Measurements from ENCODE around the gene MTREX.

The MTREX gene

GRCh38 chr5:55303238-55303690 is 4.5 kb upstream of the MTREX start:
- Histone ChIP-seq H3K4me1 (ENCODE audit: control insufficient read depth, insufficient read depth, low read length) (no peaks in the 10 kb centered on the region), H3K27ac (ENCODE audit: extremely low read depth, low read depth, low read length) (no peak overlapping the region), H3K4me3 (ENCODE audit: low read depth, low read length) (no peak overlapping the region), H3K9me3 (ENCODE audit: control insufficient read depth, insufficient read depth, low read depth, low read length) (no peaks in the 10 kb centered on the region), H3K36me3 (ENCODE audit: control insufficient read depth in 2 of 2, insufficient read depth in 1 of 2, low read length in 2 of 2) (peaks cover 7 to 10% of the 10 kb centered on the region in 2 experiments)
- TF ChIP-seq CTCF (tag by site-specific recombination; IDR thresholded peaks at IDR 0.05) (no peak), ZNF558 (tag by site-specific recombination; IDR thresholded peaks at IDR 0.05) (no peak), HOXC10 (CRISPR knock-in tag; IDR thresholded peaks at IDR 0.05) (no peak)
- ChIA-PET POLR2A (no interaction called here), CTCF (no interaction called here)

DNA sequence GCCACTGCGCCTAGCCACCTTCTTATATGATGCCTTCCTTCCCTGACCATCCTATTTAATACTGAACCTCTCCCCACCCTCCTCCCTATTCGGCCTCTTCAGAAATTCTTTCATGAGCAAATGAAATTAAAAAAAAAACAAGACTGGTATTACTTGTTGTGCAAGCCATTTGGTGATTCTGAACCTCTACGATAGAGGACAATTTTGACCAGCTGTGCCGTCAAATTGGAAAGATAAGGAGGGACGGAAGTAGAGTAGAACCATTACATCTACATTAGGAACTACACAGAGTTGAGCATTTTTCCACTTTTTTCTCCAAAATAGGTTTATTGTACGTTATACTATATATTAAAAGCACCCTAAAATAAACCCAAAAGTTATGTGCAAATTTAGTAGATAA is 3.2 kb upstream of the MTREX start:
- H3K4me1 ChIP-seq (ENCODE audit: control insufficient read depth, insufficient read depth, low read length): no peaks in the 10 kb centered on the region
- ChIA-PET CTCF (no interaction called here), POLR2A (no interaction called here)
- H3K36me3 ChIP-seq (ENCODE audit: control insufficient read depth in 2 of 2, insufficient read depth in 1 of 2, low read length in 2 of 2): peaks cover 7 to 9% of the 10 kb centered on the region in 2 experiments
- TF ChIP-seq ZNF843 (tag by site-specific recombination; IDR thresholded peaks at IDR 0.05) (no peak), OVOL3 (tag by site-specific recombination; IDR thresholded peaks at IDR 0.05) (no peak), HOXA7 (CRISPR knock-in tag; IDR thresholded peaks at IDR 0.05; ENCODE audit: borderline replicate concordance) (no peak), HOXC10 (CRISPR knock-in tag; IDR thresholded peaks at IDR 0.05) (no peak), ZNF747 (tag by site-specific recombination; IDR thresholded peaks at IDR 0.05) (no peak), GLIS1 (tag by site-specific recombination; IDR thresholded peaks at IDR 0.05) (no peak), ZNF501 (tag by site-specific recombination; IDR thresholded peaks at IDR 0.05) (no peak), ZNF571 (tag by site-specific recombination; IDR thresholded peaks at IDR 0.05) (no peak), ZNF639 (tag by site-specific recombination; IDR thresholded peaks at IDR 0.05) (no peak), ZNF37A (tag by site-specific recombination; IDR thresholded peaks at IDR 0.05) (no peak), ZSCAN16 (tag by site-specific recombination; IDR thresholded peaks at IDR 0.05) (no peak), ZNF664 (tag by site-specific recombination; IDR thresholded peaks at IDR 0.05) (no peak)
- TF ChIP-seq, protein P1, sequence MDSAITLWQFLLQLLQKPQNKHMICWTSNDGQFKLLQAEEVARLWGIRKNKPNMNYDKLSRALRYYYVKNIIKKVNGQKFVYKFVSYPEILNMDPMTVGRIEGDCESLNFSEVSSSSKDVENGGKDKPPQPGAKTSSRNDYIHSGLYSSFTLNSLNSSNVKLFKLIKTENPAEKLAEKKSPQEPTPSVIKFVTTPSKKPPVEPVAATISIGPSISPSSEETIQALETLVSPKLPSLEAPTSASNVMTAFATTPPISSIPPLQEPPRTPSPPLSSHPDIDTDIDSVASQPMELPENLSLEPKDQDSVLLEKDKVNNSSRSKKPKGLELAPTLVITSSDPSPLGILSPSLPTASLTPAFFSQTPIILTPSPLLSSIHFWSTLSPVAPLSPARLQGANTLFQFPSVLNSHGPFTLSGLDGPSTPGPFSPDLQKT (IDR thresholded peaks at IDR 0.05; ENCODE audit: borderline replicate concordance, low read depth, low read length): no peak
- no peak overlapping the region for H3K4me3 ChIP-seq (ENCODE audit: low read depth, low read length)
- no peak overlapping the region for H3K27ac ChIP-seq (ENCODE audit: extremely low read depth, low read depth, low read length)
- H3K9me3 ChIP-seq (ENCODE audit: control insufficient read depth, insufficient read depth, low read depth, low read length): no peaks in the 10 kb centered on the region

GRCh38 chr5:55305345-55305744 is 2.4 kb upstream of the MTREX start:
- no peaks in the 10 kb centered on the region for H3K9me3 ChIP-seq (ENCODE audit: control insufficient read depth, insufficient read depth, low read depth, low read length)
- H3K4me1 ChIP-seq (ENCODE audit: control insufficient read depth, insufficient read depth, low read length): no peaks in the 10 kb centered on the region
- H3K4me3 ChIP-seq (ENCODE audit: low read depth, low read length): no peak overlapping the region
- ChIA-PET POLR2A (interaction anchor here (3.1 kb wide), 1 partner anchor 79 kb away, joined by 14 read pairs; the partner anchor contains the start of gene MCIDAS), CTCF (interaction anchor here (0.7 to 1.1 kb wide), 2 partner anchors 77 to 79 kb away, joined by 3 to 4 read pairs; no protein-coding TSS in a partner anchor)
- H3K27ac ChIP-seq (ENCODE audit: extremely low read depth, low read depth, low read length): no peak overlapping the region
- peaks cover 7 to 9% of the 10 kb centered on the region in 2 experiments for H3K36me3 ChIP-seq (ENCODE audit: control insufficient read depth in 2 of 2, insufficient read depth in 1 of 2, low read length in 2 of 2)
- no peak for TF ChIP-seq ZSCAN23 (tag by site-specific recombination; IDR thresholded peaks at IDR 0.05)
- no peak for TF ChIP-seq ZNF610 (tag by site-specific recombination; IDR thresholded peaks at IDR 0.05; ENCODE audit: borderline replicate concordance)
- TF ChIP-seq, protein P2, sequence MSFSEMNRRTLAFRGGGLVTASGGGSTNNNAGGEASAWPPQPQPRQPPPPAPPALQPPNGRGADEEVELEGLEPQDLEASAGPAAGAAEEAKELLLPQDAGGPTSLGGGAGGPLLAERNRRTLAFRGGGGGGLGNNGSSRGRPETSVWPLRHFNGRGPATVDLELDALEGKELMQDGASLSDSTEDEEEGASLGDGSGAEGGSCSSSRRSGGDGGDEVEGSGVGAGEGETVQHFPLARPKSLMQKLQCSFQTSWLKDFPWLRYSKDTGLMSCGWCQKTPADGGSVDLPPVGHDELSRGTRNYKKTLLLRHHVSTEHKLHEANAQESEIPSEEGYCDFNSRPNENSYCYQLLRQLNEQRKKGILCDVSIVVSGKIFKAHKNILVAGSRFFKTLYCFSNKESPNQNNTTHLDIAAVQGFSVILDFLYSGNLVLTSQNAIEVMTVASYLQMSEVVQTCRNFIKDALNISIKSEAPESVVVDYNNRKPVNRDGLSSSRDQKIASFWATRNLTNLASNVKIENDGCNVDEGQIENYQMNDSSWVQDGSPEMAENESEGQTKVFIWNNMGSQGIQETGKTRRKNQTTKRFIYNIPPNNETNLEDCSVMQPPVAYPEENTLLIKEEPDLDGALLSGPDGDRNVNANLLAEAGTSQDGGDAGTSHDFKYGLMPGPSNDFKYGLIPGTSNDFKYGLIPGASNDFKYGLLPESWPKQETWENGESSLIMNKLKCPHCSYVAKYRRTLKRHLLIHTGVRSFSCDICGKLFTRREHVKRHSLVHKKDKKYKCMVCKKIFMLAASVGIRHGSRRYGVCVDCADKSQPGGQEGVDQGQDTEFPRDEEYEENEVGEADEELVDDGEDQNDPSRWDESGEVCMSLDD (tag by site-specific recombination; IDR thresholded peaks at IDR 0.05): no peak
- no peak for TF ChIP-seq ZNF701 (tag by site-specific recombination; IDR thresholded peaks at IDR 0.05)
- no peak for TF ChIP-seq ZNF37A (tag by site-specific recombination; IDR thresholded peaks at IDR 0.05)
- TF ChIP-seq INSM2 (tag by site-specific recombination; IDR thresholded peaks at IDR 0.05): no peak
- TF ChIP-seq IKZF3 (tag by site-specific recombination; IDR thresholded peaks at IDR 0.05): no peak
- TF ChIP-seq AEBP2 (tag by site-specific recombination; IDR thresholded peaks at IDR 0.05; ENCODE audit: borderline replicate concordance): no peak
- no peak for TF ChIP-seq TCF7L2 (IDR thresholded peaks at IDR 0.05; ENCODE audit: borderline replicate concordance, low read depth, low read length)
